GM21447 (cell line): Measurements from ENCODE around the gene OVOL3.
"Not testable (repeated sequence)": the region's sequence is repeated elsewhere in the genome, so short reads cannot be mapped to it uniquely, and the experiment has no call there.

ENCODE experiments used
- ATAC-seq: cut with Tn5 transposase; IDR thresholded peaks from one replicate; pipeline ENCODE4 v1.9.1; 2021; ENCODE audit not compliant: unreplicated experiment

OVOL3 gene

GRCh38 chr19:36110487-36111199 lies at the start of gene OVOL3:
Gene OVOL3, plus strand, starts transcription at chr19:36111143. Its CDS starts 60 bp downstream, at chr19:36111203.
- no peak for ATAC-seq

GRCh38 chr19:36061367-36061766 lies 49.6 kb upstream of the OVOL3 start:
- ATAC-seq: no peak

GRCh38 chr19:36064826-36065225 lies 46.1 kb upstream of the OVOL3 start:
- ATAC-seq: no peak

- ATAC-seq: no peak
Measured at GRCh38 chr19:36067681-36068080, 43.3 kb upstream of the OVOL3 start.

GRCh38 chr19:36068810-36069499 lies 42.0 kb upstream of the OVOL3 start:
- ATAC-seq: not testable (repeated sequence)

- no peak for ATAC-seq
Measured at GRCh38 chr19:36072081-36072480, 38.9 kb upstream of the OVOL3 start.

- no peak for ATAC-seq
Measured at GRCh38 chr19:36073121-36073876, 37.6 kb upstream of the OVOL3 start.

GRCh38 chr19:36079389-36079945 lies 31.5 kb upstream of the OVOL3 start:
- no peak for ATAC-seq

GRCh38 chr19:36081385-36081784 lies 29.6 kb upstream of the OVOL3 start:
- no peak for ATAC-seq

GRCh38 chr19:36081894-36082293 lies 29.0 kb upstream of the OVOL3 start:
- ATAC-seq: no peak

- ATAC-seq: no peak
Measured at GRCh38 chr19:36082916-36083315, 28.0 kb upstream of the OVOL3 start.

GRCh38 chr19:36084231-36085009 lies 26.5 kb upstream of the OVOL3 start:
- no peak for ATAC-seq

GRCh38 chr19:36086326-36086725 lies 24.6 kb upstream of the OVOL3 start:
- ATAC-seq: no peak

- no peak for ATAC-seq
Measured at GRCh38 chr19:36089847-36090246, 21.1 kb upstream of the OVOL3 start.

GRCh38 chr19:36090910-36091695 lies 19.8 kb upstream of the OVOL3 start:
- no peak for ATAC-seq

GRCh38 chr19:36092566-36092965 lies 18.4 kb upstream of the OVOL3 start:
- no peak for ATAC-seq

GRCh38 chr19:36093146-36093662 lies 17.7 kb upstream of the OVOL3 start:
- ATAC-seq: no peak

GRCh38 chr19:36093687-36094086 lies 17.3 kb upstream of the OVOL3 start:
- no peak for ATAC-seq

- ATAC-seq: no peak
Measured at GRCh38 chr19:36097036-36097435, 13.9 kb upstream of the OVOL3 start.
